Measurements from ENCODE around the gene TP53.

Gene TP53

DNA sequence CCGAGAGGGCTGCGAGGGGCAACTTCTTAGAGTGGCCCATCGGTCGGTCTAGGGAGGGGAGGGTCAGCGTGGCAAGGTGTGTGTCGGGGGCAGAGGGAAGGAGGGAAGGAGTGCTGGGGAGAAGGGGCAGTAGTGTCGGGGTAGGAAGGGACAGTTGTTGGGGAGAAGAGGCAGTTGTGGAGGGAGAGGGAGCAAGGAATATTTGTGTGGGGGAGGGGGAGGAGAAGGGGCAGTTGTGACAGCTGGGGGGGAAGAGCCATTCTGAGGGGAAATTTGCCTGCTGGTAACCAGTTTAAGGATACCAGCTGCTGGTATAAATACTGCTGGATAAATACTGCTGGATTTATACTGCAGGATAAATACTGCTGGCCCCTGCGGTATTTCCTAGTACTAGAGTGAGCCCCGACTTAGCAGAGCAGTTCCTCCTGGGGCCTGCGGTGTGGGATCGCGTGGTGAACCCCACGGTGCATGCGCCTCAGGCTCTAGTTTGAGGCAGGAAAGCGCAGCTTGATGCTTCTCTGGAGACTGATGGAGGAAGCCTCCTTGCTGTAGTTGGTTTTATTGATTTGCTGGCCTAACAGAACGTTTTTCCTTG lies 30.6 kb upstream of the TP53 start:
- H3K4me1 ChIP-seq (ENCODE audit: control insufficient read depth, insufficient read depth, low read length) = peaks cover 9% of the 10 kb centered on the region
- ChIA-PET POLR2A (interaction anchor here (0.7 to 3.2 kb wide), 8 partner anchors 13 to 139 kb away, joined by 4 to 51 read pairs (median 6); partner anchors contain the start of genes EFNB3, MPDU1, NAA38 and TP53), CTCF (interaction anchor here (0.6 to 2.5 kb wide), 5 partner anchors 12 to 366 kb away, joined by 3 to 49 read pairs (median 8); partner anchors contain the start of genes EFNB3, NAA38, TP53 and WRAP53)
- no peak for TF ChIP-seq ZNF10 (tag by site-specific recombination; IDR thresholded peaks at IDR 0.05)
- TF ChIP-seq ZBTB7A (tag by site-specific recombination; IDR thresholded peaks at IDR 0.05; ENCODE audit: low read depth) = peak; percentile 64; the same call in 1 of the 2 replicates
- TF ChIP-seq, protein P1, sequence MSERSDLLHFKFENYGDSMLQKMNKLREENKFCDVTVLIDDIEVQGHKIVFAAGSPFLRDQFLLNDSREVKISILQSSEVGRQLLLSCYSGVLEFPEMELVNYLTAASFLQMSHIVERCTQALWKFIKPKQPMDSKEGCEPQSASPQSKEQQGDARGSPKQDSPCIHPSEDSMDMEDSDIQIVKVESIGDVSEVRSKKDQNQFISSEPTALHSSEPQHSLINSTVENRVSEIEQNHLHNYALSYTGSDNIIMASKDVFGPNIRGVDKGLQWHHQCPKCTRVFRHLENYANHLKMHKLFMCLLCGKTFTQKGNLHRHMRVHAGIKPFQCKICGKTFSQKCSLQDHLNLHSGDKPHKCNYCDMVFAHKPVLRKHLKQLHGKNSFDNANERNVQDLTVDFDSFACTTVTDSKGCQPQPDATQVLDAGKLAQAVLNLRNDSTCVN (tag by site-specific recombination; optimal IDR thresholded peaks at IDR 0.05) = no peak
- TF ChIP-seq, protein P2, sequence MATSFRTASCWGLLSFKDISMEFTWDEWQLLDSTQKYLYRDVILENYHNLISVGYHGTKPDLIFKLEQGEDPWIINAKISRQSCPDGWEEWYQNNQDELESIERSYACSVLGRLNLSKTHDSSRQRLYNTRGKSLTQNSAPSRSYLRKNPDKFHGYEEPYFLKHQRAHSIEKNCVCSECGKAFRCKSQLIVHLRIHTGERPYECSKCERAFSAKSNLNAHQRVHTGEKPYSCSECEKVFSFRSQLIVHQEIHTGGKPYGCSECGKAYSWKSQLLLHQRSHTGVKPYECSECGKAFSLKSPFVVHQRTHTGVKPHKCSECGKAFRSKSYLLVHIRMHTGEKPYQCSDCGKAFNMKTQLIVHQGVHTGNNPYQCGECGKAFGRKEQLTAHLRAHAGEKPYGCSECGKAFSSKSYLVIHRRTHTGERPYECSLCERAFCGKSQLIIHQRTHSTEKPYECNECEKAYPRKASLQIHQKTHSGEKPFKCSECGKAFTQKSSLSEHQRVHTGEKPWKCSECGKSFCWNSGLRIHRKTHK (tag by site-specific recombination; IDR thresholded peaks at IDR 0.05) = no peak
- TF ChIP-seq ZNF664 (tag by site-specific recombination; IDR thresholded peaks at IDR 0.05) = no peak
- TF ChIP-seq ZNF837 (tag by site-specific recombination; IDR thresholded peaks at IDR 0.05) = no peak
- TF ChIP-seq, protein P3, sequence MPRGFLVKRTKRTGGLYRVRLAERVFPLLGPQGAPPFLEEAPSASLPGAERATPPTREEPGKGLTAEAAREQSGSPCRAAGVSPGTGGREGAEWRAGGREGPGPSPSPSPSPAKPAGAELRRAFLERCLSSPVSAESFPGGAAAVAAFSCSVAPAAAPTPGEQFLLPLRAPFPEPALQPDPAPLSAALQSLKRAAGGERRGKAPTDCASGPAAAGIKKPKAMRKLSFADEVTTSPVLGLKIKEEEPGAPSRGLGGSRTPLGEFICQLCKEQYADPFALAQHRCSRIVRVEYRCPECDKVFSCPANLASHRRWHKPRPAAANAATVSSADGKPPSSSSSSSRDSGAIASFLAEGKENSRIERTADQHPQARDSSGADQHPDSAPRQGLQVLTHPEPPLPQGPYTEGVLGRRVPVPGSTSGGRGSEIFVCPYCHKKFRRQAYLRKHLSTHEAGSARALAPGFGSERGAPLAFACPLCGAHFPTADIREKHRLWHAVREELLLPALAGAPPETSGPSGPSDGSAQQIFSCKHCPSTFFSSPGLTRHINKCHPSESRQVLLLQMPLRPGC (tag by site-specific recombination; IDR thresholded peaks at IDR 0.05) = no peak
- TF ChIP-seq, protein P4, sequence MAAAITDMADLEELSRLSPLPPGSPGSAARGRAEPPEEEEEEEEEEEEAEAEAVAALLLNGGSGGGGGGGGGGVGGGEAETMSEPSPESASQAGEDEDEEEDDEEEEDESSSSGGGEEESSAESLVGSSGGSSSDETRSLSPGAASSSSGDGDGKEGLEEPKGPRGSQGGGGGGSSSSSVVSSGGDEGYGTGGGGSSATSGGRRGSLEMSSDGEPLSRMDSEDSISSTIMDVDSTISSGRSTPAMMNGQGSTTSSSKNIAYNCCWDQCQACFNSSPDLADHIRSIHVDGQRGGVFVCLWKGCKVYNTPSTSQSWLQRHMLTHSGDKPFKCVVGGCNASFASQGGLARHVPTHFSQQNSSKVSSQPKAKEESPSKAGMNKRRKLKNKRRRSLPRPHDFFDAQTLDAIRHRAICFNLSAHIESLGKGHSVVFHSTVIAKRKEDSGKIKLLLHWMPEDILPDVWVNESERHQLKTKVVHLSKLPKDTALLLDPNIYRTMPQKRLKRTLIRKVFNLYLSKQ (tag by site-specific recombination; IDR thresholded peaks at IDR 0.05; ENCODE audit: borderline replicate concordance) = no peak
- no peak for TF ChIP-seq ZNF416 (tag by site-specific recombination; IDR thresholded peaks at IDR 0.05)
- TF ChIP-seq ZNF629 (tag by site-specific recombination; IDR thresholded peaks at IDR 0.05) = no peak
- TF ChIP-seq HOXA7 (CRISPR knock-in tag; IDR thresholded peaks at IDR 0.05; ENCODE audit: borderline replicate concordance) = no peak
- TF ChIP-seq, protein P5, sequence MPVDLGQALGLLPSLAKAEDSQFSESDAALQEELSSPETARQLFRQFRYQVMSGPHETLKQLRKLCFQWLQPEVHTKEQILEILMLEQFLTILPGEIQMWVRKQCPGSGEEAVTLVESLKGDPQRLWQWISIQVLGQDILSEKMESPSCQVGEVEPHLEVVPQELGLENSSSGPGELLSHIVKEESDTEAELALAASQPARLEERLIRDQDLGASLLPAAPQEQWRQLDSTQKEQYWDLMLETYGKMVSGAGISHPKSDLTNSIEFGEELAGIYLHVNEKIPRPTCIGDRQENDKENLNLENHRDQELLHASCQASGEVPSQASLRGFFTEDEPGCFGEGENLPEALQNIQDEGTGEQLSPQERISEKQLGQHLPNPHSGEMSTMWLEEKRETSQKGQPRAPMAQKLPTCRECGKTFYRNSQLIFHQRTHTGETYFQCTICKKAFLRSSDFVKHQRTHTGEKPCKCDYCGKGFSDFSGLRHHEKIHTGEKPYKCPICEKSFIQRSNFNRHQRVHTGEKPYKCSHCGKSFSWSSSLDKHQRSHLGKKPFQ (tag by site-specific recombination; IDR thresholded peaks at IDR 0.05) = no peak
- TF ChIP-seq OVOL3 (tag by site-specific recombination; IDR thresholded peaks at IDR 0.05) = no peak
- TF ChIP-seq, protein P6, sequence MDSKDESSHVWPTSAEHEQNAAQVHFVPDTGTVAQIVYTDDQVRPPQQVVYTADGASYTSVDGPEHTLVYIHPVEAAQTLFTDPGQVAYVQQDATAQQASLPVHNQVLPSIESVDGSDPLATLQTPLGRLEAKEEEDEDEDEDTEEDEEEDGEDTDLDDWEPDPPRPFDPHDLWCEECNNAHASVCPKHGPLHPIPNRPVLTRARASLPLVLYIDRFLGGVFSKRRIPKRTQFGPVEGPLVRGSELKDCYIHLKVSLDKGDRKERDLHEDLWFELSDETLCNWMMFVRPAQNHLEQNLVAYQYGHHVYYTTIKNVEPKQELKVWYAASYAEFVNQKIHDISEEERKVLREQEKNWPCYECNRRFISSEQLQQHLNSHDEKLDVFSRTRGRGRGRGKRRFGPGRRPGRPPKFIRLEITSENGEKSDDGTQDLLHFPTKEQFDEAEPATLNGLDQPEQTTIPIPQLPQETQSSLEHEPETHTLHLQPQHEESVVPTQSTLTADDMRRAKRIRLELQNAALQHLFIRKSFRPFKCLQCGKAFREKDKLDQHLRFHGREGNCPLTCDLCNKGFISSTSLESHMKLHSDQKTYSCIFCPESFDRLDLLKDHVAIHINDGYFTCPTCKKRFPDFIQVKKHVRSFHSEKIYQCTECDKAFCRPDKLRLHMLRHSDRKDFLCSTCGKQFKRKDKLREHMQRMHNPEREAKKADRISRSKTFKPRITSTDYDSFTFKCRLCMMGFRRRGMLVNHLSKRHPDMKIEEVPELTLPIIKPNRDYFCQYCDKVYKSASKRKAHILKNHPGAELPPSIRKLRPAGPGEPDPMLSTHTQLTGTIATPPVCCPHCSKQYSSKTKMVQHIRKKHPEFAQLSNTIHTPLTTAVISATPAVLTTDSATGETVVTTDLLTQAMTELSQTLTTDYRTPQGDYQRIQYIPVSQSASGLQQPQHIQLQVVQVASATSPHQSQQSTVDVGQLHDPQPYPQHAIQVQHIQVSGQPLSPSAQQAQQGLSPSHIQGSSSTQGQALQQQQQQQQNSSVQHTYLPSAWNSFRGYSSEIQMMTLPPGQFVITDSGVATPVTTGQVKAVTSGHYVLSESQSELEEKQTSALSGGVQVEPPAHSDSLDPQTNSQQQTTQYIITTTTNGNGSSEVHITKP (tag by site-specific recombination; IDR thresholded peaks at IDR 0.05) = peak; percentile 93
- TF ChIP-seq ZNF514 (tag by site-specific recombination; IDR thresholded peaks at IDR 0.05) = no peak
- TF ChIP-seq FEZF1 (tag by site-specific recombination; IDR thresholded peaks at IDR 0.05) = no peak
- no peak for TF ChIP-seq ZFP69B (tag by site-specific recombination; IDR thresholded peaks at IDR 0.05)
- TF ChIP-seq SCRT1 (tag by site-specific recombination; IDR thresholded peaks at IDR 0.05; ENCODE audit: borderline replicate concordance) = no peak
- TF ChIP-seq ZNF677 (tag by site-specific recombination; IDR thresholded peaks at IDR 0.05) = no peak
- TF ChIP-seq ZNF660 (tag by site-specific recombination; IDR thresholded peaks at IDR 0.05) = no peak
- TF ChIP-seq ZNF423 (tag by site-specific recombination; IDR thresholded peaks at IDR 0.05) = no peak
- TF ChIP-seq ZNF600 (tag by site-specific recombination; IDR thresholded peaks at IDR 0.05) = peak; percentile 81
- TF ChIP-seq PRDM1 (tag by site-specific recombination; IDR thresholded peaks at IDR 0.05) = no peak
- TF ChIP-seq GFI1B (tag by site-specific recombination; IDR thresholded peaks at IDR 0.05) = no peak
- TF ChIP-seq ZNF211 (tag by site-specific recombination; IDR thresholded peaks at IDR 0.05; ENCODE audit: low read depth) = no peak
- TF ChIP-seq ZNF324 (tag by site-specific recombination; IDR thresholded peaks at IDR 0.05) = no peak
- no peak for TF ChIP-seq RBAK (tag by site-specific recombination; IDR thresholded peaks at IDR 0.05)
- TF ChIP-seq ZNF544 (tag by site-specific recombination; IDR thresholded peaks at IDR 0.05) = no peak

More for the DNA sequence above, 30.6 kb upstream of the TP53 start:
- Histone ChIP-seq H3K4me3 (ENCODE audit: low read depth, low read length) (peak overlapping the region; percentile 54), H3K27ac (ENCODE audit: extremely low read depth, low read depth, low read length) (no peak overlapping the region; the same call in 1 of the 2 replicates), H3K36me3 (ENCODE audit: control insufficient read depth in 2 of 2, insufficient read depth in 1 of 2, low read length in 2 of 2) (no peaks in the 10 kb centered on the region), H3K9me3 (ENCODE audit: control insufficient read depth, insufficient read depth, low read depth, low read length) (no peaks in the 10 kb centered on the region)
